DOHH2 (cell line): ENCODE measurements around the gene MUSTN1.

ENCODE experiments used
- H3F3A ChIP-seq: fragments of 200-600 bp; sonication (generic), shearing (Covaris generic); 2 replicates; pipeline ENCODE4 v1.6.0; 2016; ENCODE audit warnings: antibody characterized with exemption, mild to moderate bottlenecking; ENCODE audit not compliant: control insufficient read depth, insufficient read depth
- H3K27ac ChIP-seq: fragments of 200-600 bp; sonication (generic); 2 replicates; pipeline ENCODE4 v1.5.1; 2014; ENCODE audit warnings: low read depth, mild to moderate bottlenecking, low read length, moderate library complexity
- H3K27me3 ChIP-seq: fragments of 200-600 bp; sonication (generic); 2 replicates; pipeline ENCODE4 v1.6.1; 2014; ENCODE audit warnings: mild to moderate bottlenecking, low read length, mixed read lengths; ENCODE audit not compliant: control insufficient read depth
- H3K36me3 ChIP-seq: fragments of 200-600 bp; sonication (generic); 2 replicates; pipeline ENCODE4 v1.6.1; 2014; ENCODE audit warnings: mild to moderate bottlenecking, low read length, moderate library complexity, mixed read lengths; ENCODE audit not compliant: control insufficient read depth
- H3K4me1 ChIP-seq: fragments of 200-600 bp; sonication (generic); 2 replicates; pipeline ENCODE4 v1.6.1; 2014; ENCODE audit warnings: mild to moderate bottlenecking, low read length, mixed read lengths; ENCODE audit not compliant: control insufficient read depth
- H3K4me2 ChIP-seq: fragments of 200-600 bp; sonication (generic); 2 replicates; pipeline ENCODE4 v1.6.0; 2014; ENCODE audit warnings: mild to moderate bottlenecking, low read length, moderate library complexity
- H3K4me3 ChIP-seq: fragments of 200-600 bp; sonication (generic); 2 replicates; pipeline ENCODE4 v1.5.1; 2014; ENCODE audit warnings: mild to moderate bottlenecking, low read length, mixed read lengths
- H3K79me2 ChIP-seq: fragments of 200-600 bp; sonication (generic); 2 replicates; pipeline ENCODE4 v1.6.1; 2014; ENCODE audit warnings: mild to moderate bottlenecking, low read length, mixed read lengths; ENCODE audit not compliant: control insufficient read depth
- H3K9me2 ChIP-seq: fragments of 200-600 bp; sonication (generic); replicated peaks from 2 replicates; pipeline ENCODE4 v1.6.1; 2014; ENCODE audit warnings: mild to moderate bottlenecking, low read length, mixed read lengths; ENCODE audit not compliant: control insufficient read depth
- H3K9me3 ChIP-seq: fragments of 200-600 bp; sonication (generic); 2 replicates; pipeline ENCODE4 v1.6.1; 2014; ENCODE audit warnings: antibody characterized with exemption, low read length, mixed read lengths; ENCODE audit not compliant: control insufficient read depth, insufficient read depth
- H4K20me1 ChIP-seq: fragments of 200-600 bp; sonication (generic); 2 replicates; pipeline ENCODE4 v1.6.0; 2014; ENCODE audit warnings: low read depth, mild to moderate bottlenecking, antibody characterized with exemption, low read length, moderate library complexity; ENCODE audit not compliant: control insufficient read depth, insufficient read depth
- CTCF ChIP-seq: fragments of 200-600 bp; sonication (generic); IDR thresholded peaks from one replicate; pipeline ENCODE4 v1.5.1; 2014; ENCODE audit warnings: antibody characterized with exemption, mild to moderate bottlenecking, low read depth, low read length; ENCODE audit not compliant: poor library complexity, severe bottlenecking
- EZH2phosphoT487 ChIP-seq: fragments of 200-600 bp; sonication (generic); IDR thresholded peaks from 2 replicates; pipeline ENCODE4 v1.6.1; 2017; ENCODE audit warnings: borderline replicate concordance, mild to moderate bottlenecking, antibody characterized with exemption, low read length, moderate library complexity, mixed read lengths

Gene MUSTN1

GRCh38 chr3:52810923-52811322 is 23.9 kb downstream of the MUSTN1 start:
- Histone ChIP-seq H3K4me1 (no peaks in the 10 kb centered on the region), H3K9me2 (no peaks in the 10 kb centered on the region), H3K27ac (no peak overlapping the region), H3K9me3 (no peaks in the 10 kb centered on the region), H4K20me1 (no peaks in the 10 kb centered on the region), H3K36me3 (no peaks in the 10 kb centered on the region), H3K27me3 (no peaks in the 10 kb centered on the region; the same call in 1 of the 2 replicates), H3K4me2 (no peak overlapping the region), H3K79me2 (no peaks in the 10 kb centered on the region), H3F3A (no peaks in the 10 kb centered on the region), H3K4me3 (no peak overlapping the region)
- TF ChIP-seq CTCF: no peak
- TF ChIP-seq EZH2phosphoT487: no peak

GRCh38 chr3:52809662-52810377 is 25.0 kb downstream of the MUSTN1 start:
- Histone ChIP-seq H3K4me1 (no peaks in the 10 kb centered on the region), H3K79me2 (no peaks in the 10 kb centered on the region), H3K4me2 (no peak overlapping the region), H3K27me3 (no peaks in the 10 kb centered on the region; the same call in 1 of the 2 replicates), H3K4me3 (no peak overlapping the region), H4K20me1 (no peaks in the 10 kb centered on the region), H3K27ac (no peak overlapping the region), H3F3A (no peaks in the 10 kb centered on the region), H3K9me3 (no peaks in the 10 kb centered on the region), H3K36me3 (no peaks in the 10 kb centered on the region), H3K9me2 (no peaks in the 10 kb centered on the region)
- TF ChIP-seq EZH2phosphoT487 (no peak), CTCF (no peak)

- no peaks in the 10 kb centered on the region for H4K20me1 ChIP-seq
- no peak overlapping the region for H3K27ac ChIP-seq
- H3K4me2 ChIP-seq: no peak overlapping the region
- H3K4me3 ChIP-seq: no peak overlapping the region
- no peaks in the 10 kb centered on the region for H3K9me3 ChIP-seq
- H3K4me1 ChIP-seq: no peaks in the 10 kb centered on the region
- H3K9me2 ChIP-seq: no peaks in the 10 kb centered on the region
- H3K79me2 ChIP-seq: no peaks in the 10 kb centered on the region
- no peaks in the 10 kb centered on the region; the same call in 1 of the 2 replicates for H3K27me3 ChIP-seq
- H3F3A ChIP-seq: no peaks in the 10 kb centered on the region
- TF ChIP-seq EZH2phosphoT487 (no peak), CTCF (no peak)
- no peaks in the 10 kb centered on the region for H3K36me3 ChIP-seq
These were observed 25.7 kb downstream of the MUSTN1 start for GRCh38 chr3:52809149-52809548.
